Stimulated activated CD4-positive, alpha-beta T cell treated with anti-CD3 and anti-CD28 coated beads, Interleukin-1b, Interleukin-23, amount 100 ng/mL, for 48 hours (primary cell): ENCODE data around the gene EIF4E1B.

ENCODE experiments used
- DNase-seq: peaks from one replicate; pipeline ENCODE4 v3.0.0-alpha.2; 2020

Gene EIF4E1B

DNA sequence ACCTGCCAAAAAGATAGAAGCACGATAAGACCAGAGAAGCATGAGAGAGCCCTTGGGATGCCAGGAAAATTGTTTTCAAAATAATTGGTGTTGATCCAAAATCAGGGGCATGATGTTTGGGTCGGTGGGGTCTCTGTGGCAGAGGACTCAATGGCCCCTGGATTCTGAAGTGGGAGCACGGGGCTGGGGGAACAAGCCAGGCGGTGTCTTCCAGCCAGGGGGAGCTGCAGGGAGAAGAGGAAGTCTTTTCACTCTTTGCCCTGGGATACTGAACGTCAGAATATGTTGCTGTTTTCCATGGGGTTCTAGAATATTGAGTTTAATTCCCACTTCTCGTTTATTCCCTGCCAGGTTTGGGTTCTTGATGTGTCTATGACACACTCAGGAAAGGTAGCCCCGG lies 37.2 kb downstream of the EIF4E1B start:
- DNase-seq, result no peak

DNA sequence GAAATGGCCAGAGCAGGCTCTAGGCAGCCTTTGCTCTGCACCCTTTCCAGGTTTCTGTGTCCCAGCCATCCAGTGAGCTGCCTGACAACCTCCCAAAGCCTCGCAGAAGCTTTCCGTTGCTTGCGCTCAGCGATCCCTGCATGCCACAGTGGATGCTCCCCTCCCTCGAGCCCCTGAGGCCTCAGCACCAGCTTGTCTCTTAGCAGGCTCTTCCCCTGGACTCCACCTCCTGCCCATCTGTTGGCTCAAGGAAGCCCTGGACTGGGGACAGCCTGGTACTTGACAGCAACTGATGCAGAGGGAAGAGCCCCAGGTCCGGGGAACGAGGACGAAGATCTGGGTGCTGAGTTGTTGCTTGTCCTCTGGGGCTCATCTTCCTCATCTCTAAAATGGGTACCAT lies 40.0 kb downstream of the EIF4E1B start:
- no peak for DNase-seq

DNA sequence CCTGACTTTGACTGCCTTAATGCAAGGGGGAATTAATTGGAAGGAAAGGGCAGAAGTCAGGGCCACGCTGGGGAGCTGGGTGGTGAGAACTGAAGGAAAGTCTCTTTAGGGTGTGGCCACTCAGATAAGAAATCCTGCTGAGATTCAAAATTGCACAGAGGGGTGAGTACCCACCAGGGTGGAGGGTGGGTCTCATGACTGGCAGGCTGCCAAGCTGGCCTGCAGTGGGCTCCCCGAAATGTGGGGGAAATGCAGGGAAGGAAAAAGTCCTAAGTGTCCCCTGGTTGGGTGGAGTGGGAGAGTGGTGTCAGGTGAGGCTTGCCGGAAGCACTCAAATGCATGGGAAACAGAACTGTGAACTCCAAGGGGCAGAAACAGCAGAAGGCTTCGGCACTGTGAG lies 40.9 kb downstream of the EIF4E1B start:
- no peak for DNase-seq

DNA sequence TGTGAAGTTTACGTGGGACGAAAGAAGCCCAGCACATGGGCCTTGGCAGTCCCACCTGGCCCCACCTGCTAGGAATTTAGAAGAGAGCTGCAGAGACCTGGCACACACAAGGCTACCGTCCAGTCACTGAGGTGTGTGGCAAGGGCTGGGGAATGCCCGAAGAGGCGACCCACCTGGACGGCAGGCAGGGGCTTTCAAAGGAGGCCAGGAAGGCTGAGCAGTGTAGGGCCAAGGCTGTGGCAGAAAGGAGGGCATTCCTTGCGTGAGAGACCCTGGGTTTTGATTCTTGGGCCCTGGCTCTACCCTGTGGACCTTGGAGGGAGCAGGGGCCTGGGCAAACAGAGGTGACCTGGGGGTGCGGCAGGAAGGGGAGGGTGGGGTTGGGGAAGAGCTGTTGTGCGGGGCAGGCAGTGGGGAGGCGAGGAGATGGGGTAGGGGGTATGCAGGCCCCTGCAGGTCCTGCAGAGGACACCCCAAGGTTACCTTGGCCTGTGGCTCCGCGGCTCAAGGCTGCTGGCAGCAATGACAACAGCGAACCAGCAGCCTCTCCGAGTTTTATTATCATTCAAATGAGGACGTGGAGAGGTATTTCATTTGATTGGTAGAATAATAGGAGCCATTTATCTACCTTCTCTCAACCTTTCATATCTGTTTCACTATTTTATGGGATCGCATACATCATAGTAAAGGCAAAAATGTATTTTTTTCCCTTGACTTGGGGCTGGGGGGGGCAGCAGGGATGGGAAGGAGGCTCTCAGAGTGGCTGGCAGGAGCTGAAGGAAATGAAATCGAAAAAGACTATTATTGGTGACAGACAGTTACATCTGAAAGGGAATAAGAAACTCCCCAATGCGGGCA lies 41.6 kb downstream of the EIF4E1B start:
- DNase-seq, result no peak

DNA sequence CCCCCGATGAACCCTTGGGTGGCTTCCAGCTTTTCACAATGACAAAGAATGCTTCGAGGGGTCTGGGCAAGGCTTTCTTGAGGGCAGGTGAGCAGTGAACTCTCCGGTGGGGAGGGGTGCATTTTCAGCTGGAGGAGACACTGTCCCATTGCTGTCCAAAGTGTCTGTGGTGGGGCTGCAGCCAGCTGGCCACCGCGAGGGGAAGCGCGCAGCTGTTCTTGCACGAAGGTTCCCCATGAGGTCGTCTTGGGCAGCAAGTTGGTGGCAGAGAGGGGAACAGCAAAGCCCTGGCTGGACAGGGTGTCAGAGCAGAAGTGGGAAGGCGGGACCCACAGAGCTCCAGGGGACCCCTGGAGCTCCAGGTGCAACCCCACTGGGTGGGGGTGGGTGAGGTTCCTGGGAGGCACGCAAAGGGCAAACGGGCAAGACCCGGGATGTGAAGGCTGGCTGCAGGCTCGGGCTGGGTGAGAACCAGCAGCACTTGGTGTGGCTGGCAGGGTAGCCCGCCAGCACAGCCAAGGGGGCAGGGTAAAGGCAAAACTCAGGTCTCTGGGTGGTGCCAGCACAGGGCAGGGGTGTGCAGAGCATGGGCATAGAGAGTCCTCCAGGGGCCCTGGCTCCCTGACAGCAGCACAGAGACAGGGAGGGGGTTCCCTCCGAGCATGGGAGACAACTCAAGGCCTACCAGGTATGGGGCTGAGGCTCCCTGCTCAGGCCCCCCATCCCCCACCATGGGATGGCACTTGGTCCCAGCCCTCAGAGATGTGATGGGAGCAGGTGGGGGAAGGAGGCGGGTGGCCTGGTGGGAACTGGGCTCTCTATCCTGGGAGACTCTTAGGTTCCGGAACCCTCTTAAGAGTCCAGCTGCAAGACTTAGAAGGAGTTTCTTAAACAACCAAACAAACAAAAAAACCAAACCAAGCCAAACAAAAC lies 43.4 kb downstream of the EIF4E1B start:
- no peak for DNase-seq

DNA sequence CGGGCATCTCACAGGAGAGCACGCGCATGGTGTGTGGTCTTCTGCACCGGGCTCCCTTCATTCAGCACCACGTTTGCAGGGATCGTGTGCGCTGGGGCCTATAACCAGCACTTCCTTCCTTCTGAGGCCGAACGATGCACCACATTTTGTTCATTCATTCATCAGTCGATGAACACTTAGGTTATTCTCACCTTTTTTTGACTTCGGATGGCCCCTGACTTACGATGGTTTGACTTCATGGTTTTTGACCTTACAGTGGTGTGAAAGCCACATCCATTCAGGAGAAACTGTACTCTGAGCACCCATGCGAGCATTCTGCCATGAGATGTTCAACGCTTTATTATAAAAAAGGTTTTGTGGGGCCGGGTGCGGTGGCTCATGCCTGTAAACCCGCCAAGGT lies 44.3 kb downstream of the EIF4E1B start:
- DNase-seq, result no peak

DNA sequence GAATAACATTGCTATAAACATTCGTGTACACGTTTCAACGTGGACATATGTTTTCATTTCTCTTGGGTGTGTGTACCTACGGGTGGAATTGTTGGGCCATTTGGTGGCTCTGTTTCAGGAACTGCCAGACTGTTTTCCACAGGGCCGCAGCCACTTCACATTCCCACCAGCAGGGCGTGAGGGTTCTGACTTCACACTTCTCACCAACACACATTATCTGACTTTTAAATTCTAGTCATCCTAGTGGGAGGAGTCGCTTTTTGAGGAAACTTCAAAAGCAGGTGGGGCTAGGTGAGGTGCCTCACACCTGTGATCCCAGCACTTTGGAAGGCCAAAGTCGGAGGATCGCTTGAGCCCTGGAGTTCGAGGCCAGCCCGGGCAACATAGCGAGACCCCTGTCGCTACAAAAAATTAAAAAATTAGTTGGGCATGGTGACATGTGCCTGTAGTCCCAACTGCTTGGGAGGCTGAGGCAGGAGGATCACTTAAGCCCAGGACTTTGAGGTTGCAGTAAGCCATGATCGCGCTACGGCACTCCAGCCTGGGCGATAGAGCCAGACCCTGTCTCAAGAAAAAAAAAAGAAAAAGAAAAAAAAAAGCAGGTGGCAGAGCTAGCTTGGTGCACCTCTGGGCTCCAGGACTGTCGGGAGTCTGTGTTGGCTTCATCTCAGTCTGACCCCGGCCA lies 45.3 kb downstream of the EIF4E1B start:
- DNase-seq, result no peak

DNA sequence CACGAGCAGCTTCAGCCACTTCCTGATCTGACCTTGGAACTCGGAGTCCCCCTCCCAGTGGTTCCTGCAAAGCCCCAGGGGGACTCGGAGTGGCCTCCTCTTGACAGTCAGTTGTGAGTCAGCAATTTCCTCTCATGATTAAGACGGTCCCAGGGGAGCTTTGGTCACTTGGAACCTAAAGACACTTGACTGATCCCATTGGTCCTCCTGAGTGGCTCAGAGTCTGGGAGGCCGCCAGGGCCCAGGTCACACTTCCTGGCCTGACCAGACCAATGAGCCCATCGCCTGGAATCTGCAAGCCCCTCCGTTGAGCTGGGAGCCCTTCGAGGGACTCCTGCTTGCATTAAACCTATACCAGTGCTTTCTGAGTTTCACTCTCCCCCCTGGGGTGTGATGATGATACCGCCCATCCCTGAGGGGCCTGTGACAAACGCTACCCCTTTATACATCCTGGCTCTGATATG lies 45.9 kb downstream of the EIF4E1B start:
- DNase-seq, result no peak

DNA sequence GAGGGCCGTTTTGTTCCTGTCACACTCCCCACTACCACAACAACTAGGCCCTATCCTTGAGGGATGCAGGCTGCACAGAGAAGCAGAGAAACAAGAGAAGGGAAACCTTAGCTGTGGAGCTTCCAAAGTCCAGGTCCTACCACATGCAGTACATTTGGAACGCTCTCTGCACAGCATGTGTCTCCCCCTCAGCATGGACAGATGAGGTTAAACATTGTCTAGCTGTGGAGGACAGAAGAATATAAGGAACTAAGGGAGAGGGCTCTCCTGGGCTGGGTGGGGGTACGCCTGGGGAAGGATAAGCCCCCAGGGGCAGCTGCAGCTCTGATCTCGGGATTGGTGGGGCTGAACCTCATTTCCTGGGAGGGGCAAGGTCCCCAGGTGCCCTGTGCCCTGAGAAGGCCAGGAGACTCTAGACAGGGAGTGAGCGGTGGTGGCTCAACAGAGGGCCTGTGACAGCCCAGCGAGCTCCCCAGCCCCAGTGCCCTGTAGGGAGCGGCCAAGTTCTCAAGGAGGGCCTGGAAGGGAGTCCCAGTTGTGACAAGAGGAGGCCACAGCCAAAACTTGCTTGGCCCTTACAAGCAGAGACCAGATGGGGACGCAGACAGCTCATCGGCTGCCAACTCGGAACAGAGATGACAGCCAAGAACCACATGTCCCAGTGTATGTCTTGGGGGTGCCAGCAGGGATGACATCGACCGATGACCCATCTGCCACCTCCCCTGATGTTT lies 46.9 kb downstream of the EIF4E1B start:
- DNase-seq, result no peak

DNA sequence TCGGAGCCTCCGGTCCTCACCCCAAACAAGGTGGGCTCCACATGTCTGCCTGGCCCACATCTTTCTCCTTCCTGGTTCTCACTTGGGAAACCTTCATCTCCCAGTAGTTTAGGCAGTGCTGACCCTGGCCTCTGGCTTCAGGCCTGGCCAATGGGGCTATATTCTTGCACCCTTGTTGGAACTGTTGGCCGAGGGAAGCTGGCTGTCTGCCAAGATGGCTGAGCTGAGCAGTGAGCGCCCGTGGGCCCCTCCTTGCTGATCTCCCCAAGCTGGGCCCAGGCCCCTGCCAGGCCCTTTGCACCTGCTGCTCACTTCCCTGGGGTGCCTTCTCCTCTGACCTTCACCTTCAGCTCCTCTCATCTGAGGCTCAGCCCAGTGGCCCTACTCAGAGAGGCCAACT lies 48.1 kb downstream of the EIF4E1B start:
- no peak for DNase-seq

DNA sequence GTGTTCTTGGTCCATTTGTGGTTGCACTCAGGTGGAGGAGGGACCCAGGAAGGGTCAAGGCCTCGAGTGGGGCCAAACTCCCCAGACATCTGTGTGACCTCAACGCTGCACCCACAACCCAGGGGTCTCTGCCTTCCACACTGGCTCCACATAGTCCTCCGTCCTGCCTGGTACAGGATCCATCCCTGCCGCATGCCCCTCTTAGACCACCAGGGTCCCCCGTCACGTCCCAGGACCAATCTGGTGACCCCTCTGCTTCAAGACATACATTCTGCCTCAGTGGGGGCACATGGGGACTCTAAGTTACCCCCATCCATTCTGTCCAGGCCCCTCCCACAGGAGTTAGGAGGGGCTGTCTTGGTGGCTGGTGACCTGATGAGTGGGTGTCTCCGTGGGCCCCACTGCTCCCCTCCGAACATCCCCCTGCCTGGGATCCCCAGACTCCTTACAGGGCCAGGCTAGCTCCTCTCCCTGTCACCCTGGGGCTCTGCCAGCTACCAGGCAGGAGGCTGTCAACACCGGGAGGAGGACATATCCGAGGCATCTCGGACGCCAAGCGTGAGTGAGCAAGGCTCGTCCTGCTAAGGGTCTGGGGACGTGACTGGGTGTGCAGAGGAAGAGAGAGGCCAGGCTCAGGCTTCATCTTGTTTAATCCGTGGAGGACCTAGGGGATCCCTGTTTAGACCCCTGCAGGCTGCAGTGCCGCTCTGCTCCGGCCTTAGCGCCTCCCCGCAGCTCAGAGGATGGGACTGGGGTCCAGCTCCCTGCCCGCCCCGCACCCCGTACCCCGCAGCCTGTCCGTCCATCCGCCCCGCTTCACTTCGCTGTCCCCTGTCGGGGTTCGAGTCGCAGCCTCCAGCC lies 49.1 kb downstream of the EIF4E1B start:
- no peak for DNase-seq

DNA sequence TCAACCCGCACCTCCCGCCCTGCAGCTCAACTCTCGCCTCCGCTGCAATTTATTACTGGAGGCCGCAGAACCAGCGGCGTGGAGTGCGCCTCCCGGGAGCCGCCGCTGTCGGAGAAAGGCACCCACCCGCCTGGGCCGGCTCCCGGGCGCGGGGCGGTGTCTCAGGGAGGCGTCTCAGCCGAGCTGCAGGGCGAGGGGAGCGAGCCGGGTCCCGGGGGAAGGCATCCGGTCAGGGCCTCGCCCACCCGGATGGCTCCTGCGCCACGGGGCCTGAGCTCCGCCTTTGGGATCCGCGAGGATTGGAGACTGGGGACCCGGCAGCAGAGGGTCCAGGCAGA lies 49.7 kb downstream of the EIF4E1B start:
- no peak for DNase-seq

DNA sequence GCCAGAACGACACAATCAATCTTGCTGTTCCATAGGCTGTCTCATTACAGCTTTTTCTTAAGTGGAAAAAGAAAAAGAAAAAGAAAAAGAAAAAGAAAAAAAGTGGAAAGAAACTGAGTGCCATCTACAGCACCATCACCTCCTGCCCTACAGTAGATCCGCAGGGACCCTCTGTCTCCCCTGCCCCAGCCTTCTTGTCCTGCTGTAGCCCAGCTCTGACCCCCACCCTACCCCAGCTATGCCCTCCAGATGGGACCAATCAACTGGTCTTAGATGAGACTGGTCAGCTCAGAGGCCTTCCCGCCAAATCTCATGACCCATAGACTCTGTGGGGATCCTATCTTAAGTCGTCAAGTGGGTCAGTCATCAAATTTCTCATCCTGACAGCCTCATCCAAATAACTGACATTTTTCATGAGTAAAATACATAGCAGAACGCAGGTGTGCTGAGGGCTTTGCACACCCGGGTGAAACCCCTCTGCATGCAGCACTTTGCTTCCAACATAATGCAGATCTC lies 51.6 kb downstream of the EIF4E1B start:
- no peak for DNase-seq

DNA sequence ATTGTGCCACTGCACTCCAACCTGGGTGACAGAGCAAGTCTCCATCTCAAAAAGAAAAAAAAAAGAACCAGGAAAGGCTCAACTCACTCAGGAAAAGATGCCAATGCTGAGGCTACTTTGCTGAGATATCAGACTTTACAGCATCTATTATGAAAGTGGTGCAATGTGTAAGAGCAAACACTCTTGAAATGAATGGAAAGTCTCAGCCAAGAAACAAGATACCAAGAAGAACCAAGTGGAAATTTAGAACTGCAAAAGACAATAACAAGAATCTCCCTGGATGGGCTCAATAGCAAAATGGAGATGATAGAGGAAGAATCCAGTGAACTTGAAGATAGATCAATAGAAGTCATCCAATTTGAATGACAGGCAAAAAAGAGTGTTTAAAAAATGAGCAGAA lies 54.5 kb downstream of the EIF4E1B start:
- no peak for DNase-seq

DNA sequence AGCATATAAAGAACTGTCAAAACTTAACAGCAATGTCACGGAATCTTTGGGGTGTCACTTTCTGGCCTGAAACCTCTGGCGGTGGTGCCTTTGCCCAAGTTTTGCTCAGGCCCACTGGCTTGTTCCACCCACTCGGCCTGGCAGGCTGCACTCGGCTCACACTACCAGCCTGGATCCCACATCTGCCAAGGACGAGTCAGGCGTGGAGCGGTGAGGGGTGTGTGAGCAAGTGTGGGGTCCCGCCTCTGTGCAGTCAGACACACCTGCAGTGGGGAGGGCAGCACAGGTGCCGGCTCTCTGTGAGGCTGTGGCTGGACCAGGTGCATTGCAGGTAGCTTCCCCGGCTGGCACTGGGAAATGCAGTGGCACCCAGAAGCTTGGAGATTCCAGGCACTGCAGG lies 56.8 kb downstream of the EIF4E1B start:
- no peak for DNase-seq

DNA sequence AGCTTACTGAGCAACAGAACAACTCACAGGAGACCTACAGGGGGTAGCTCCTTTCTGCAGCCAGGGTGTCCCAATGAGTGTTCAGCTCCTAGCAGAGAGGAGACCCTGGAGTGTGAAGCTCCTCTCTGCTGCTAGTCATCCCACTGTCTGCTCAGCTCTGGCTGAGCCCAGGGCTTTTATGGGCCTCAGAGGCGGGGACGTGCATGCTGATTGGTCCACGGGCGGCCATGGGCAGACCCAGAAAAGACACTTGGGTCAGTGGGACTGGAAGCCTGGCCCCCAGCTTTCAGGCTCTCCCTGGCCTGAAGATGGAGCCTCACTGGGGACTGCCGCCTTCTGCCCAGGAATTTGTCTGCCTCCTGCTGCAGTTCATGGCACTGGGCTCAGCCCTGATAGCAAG lies 57.4 kb downstream of the EIF4E1B start:
- DNase-seq, result no peak

DNA sequence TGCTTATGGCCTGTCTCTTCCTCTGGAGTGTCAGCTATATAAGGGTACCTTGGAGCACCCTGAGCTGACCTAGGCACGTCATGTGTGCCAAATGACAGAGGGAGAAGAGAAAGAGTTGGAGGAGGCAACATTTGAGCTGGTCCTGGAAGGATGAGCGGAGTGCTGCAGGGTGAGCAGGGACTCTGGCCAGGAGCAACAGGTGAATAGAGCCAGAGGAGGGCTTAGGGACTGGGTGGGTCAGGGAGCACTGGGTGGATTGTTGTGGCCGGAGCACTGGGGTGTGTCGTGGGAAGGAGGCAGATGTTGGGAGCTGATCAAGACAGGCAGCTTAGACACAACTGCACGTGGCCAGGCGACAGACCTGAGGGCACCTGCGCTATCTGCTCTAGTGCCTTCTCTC lies 60.4 kb downstream of the EIF4E1B start:
- DNase-seq, result no peak

DNA sequence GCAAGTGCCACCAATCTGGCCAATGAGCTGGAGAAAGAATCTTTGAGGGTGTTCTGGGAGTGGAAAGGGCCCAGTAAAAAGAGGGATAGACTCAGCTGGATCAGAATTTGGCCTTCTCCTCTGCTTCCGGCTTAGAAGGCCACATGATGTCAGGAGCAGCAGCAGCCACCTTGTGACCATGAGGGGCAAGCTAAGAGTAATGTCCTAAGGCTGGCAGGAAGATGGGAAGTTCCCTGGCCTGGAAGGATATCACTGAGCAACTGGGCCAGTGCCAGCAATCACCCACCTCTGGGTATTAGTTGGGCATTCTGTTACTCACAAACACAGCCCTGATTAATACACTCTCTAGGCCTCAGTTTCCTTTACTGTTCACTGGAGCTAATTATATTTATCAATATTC lies 61.0 kb downstream of the EIF4E1B start:
- no peak for DNase-seq

DNA sequence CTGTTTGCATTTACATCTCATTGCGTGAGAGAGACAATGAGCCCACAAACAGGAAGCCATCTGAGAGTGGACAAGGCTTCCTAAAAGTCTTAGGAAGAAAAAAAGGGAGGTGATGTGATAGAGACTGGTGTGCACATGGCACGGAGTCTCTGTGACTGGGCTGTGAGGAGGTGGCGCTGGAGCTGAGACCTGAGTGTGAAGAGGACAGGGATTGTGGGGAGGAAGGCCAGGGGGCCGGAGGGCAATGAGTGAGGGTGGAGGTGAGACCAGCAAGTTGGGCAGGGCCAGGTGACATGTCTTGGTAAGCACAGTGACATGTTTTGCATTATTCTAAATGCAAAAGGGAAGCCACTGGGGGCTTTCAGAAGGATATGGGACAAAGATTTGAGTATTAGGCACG lies 61.9 kb downstream of the EIF4E1B start:
- no peak for DNase-seq

DNA sequence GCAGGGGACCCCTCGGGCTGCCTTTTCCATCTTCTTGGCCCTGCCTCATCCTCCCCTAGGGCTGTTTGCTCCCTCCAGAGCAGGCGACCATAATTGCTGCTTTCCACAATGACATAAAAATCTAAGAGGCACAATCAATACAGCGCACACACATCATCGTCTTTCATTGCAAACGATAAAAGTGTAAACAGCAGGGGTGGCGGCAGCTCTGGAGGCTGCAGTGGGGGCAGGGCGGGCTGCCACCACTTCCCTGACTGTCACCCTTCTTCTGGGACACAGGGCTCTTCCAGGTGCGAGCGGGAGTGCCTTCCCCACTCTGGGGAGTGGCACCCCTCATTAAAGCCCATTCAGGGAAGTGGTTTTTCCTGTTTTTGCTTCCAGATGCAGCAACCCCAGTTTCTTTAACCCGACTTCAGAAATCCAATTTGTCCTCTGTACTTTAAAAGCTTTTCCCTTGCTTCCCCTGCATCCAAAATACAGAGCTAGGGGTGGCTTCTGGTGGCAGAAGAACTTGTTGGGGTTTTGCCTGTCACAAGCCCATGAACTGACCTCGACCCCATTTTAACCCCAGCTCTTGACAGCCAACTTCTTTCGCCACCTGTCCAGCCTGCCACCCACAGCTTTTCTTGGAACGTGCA lies 62.5 kb downstream of the EIF4E1B start:
- no peak for DNase-seq

DNA sequence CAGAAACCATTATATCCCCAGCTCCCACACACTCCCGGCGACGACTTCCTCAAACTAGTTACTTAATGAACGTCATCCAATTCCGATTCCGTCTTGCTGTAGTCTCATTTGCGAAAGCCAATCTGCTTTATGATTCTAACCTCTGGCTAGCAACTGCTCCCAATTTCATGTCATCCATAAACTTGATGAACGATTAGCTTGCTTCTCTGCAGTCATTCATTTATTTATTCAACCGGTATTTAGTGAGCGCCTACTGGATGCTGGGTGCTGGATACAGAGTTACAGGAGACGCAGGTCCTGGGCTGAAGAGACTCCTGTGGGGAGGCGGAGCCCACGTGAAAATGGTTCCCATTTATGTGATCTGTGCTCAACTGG lies 63.0 kb downstream of the EIF4E1B start:
- DNase-seq, result no peak
